ENCODE measurements around the gene SLC2A9.
A peak's percentile ranks its signal among the peaks of the same experiment; 100 is the strongest.

The SLC2A9 gene

GRCh38 chr4:10020871-10021652 is at the start of gene SLC2A9:
Gene SLC2A9, minus strand, starts transcription at chr4:10021497. Its CDS starts 68 bp downstream, at chr4:10021429.
- no peak for DNase-seq

- DNase-seq, result no peak
These were observed 47.9 kb upstream of the SLC2A9 start for GRCh38 chr4:10069075-10069642.

- no peak for DNase-seq
These were observed 45.7 kb upstream of the SLC2A9 start for GRCh38 chr4:10066670-10067651.

- no peak for DNase-seq
These were observed 44.9 kb upstream of the SLC2A9 start for GRCh38 chr4:10066206-10066605.

GRCh38 chr4:10063544-10064300 is 42.4 kb upstream of the SLC2A9 start:
- DNase-seq, result peak in 1 of 2 experiments; percentile 9

- no peak for DNase-seq
These were observed 40.5 kb upstream of the SLC2A9 start for GRCh38 chr4:10061650-10062415.

- no peak for DNase-seq
These were observed 37.1 kb upstream of the SLC2A9 start for GRCh38 chr4:10058371-10058770.

- no peak for DNase-seq
These were observed 35.7 kb upstream of the SLC2A9 start for GRCh38 chr4:10057023-10057395.

- no peak for DNase-seq
These were observed 35.2 kb upstream of the SLC2A9 start for GRCh38 chr4:10056334-10057022.

GRCh38 chr4:10055871-10056270 is 34.6 kb upstream of the SLC2A9 start:
- DNase-seq, result no peak

GRCh38 chr4:10054571-10055041 is 33.3 kb upstream of the SLC2A9 start:
- no peak for DNase-seq

- no peak for DNase-seq
These were observed 32.5 kb upstream of the SLC2A9 start for GRCh38 chr4:10053635-10054453.

- DNase-seq, result no peak
These were observed 30.3 kb upstream of the SLC2A9 start for GRCh38 chr4:10051517-10052135.

- no peak for DNase-seq
These were observed 29.4 kb upstream of the SLC2A9 start for GRCh38 chr4:10050721-10051120.

- DNase-seq, result no peak
These were observed 29.0 kb upstream of the SLC2A9 start for GRCh38 chr4:10050261-10050661.

GRCh38 chr4:10048941-10049697 is 27.8 kb upstream of the SLC2A9 start:
- DNase-seq, result no peak

GRCh38 chr4:10047967-10048366 is 26.7 kb upstream of the SLC2A9 start:
- DNase-seq, result no peak

- no peak for DNase-seq
These were observed 25.2 kb upstream of the SLC2A9 start for GRCh38 chr4:10046471-10046870.

GRCh38 chr4:10045481-10045880 is 24.2 kb upstream of the SLC2A9 start:
- no peak for DNase-seq
